GM21360 (cell line): ENCODE data around the gene BICRAL.
"Not testable (repeated sequence)": the region's sequence is repeated elsewhere in the genome, so short reads cannot be mapped to it uniquely, and the experiment has no call there.

ENCODE experiments used
- ATAC-seq: cut with Tn5 transposase; IDR thresholded peaks from one replicate; pipeline ENCODE4 v1.9.1; 2021; ENCODE audit warnings: mild to moderate bottlenecking, moderate library complexity; ENCODE audit not compliant: unreplicated experiment

The BICRAL gene

DNA sequence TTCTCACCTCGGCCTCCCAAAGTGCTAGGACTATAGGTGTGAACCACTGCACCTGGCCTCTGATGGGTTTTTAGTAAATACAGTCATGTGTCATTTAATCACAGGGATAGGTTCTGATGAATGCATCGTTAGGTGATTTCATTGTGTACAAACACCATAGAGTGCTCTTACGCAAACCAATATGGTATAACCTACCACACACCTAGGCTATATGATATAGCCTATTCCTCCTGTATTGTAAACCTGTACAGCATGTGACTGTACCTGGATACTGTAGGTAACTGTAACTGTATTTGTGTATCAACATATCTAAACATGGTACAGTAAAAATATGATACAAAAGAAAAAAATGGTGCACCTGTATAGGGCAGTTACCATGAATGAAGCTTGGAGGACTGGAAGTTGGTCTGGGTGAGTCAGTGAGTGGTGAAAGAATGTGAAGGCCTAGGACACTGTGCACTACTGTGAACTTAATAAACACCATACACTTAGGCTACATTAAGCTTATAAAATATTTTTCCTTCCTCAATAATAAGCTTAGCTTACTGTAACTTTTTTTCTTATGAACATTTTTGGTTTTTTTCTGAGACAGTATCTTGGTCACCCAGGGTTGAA lies 10.0 kb downstream of the BICRAL start:
- no peak for ATAC-seq

DNA sequence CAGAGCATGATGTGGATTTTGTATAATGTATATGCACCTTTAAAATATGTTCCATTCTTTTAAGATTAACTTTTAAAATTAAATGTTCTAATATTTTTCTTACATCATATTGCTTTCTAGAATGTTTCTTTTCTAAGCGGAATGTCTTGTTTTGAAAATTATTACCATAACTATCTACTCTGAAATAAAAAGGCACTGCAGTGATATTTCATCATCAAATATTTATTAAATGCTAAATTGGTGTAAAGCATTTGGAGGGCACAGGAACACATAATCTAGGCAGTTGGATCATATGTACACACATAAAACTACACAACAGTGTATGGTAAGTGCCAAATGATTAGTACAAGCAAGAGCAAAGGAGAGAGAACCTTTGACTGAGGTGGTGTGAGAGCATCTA lies 13.8 kb downstream of the BICRAL start:
- no peak for ATAC-seq

DNA sequence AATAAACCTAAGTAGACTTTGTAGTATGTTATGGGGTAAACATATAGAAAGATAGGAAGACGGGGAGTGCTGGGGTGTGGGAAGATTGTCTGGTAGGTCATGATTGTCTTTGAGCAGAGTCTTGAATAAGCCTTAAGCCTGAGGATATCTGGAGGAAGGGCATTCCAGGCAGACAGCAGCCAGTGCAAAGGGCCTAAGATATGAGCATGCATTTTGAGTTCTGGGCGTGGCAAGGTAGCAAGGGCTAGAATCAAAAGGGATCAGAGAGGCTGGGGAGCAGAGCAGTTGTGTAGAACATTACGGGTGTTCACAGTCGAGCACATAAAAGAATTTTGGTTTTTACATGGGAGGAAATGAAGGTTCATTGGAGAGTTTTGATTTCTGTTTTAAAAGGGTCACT lies 14.3 kb downstream of the BICRAL start:
- no peak for ATAC-seq

DNA sequence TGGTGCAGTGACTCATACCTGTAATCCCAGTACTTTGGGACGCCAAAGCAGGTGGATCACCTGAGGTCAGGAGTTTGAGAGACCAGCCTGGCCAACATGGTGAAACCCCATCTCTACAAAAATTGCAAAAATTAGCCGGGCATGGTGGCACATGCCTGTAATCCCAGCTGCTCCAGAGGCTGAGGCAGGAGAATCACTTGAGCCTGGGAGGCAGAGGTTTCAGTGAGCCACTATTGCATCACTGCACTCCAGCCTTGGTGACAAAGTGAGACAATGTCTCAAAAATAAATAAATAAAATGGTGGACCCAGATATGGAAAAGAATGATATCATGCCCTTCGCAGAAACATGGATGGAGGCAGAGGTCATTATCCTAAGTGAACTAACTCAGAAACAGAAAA lies 15.8 kb downstream of the BICRAL start:
- ATAC-seq, result not testable (repeated sequence)

DNA sequence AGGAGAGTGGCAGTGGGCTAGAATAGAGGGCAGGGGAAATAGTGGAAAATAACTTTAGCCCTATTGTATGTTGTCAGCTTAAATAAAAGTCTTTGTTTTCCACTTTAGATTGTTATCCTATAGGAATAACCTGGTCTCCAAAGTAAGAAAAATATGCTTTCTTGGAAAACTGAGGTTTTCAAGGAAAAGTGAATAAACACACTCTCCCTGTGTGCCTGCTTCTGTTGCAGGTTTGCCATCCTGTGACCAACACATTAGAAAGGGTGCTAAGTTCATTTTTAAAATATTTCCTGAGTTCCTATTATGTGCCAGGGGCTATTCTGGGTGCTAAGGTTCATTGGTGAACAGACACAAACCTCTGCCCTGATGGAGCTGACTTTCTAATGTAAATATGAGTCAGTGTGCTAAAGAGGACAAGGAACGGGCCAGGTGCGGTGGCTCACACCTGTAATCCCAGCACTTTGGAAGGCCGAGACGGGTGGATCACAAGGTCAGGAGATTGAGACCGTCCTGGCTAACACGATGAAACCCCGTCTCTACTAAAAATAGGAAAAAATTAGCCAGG lies 23.5 kb downstream of the BICRAL start:
- no peak for ATAC-seq

DNA sequence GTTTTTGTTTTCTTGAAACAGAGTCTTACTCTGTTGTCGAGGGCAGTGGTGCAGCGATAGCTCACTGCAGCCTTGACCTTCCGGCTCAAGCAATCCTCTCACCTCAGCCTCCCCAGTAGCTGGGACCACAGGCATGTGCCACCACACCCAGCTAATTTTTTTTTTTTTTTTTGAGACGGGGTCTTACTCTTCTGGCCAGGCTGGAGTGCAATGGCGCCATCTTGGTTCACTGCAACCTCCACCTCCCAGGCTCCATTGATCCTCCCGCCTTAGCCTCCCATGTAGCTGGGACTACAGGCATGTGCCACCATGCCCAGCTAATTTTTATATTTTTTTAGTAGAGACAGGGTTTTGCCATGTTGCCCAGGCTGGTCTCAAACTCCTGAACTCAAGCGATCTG lies 24.5 kb downstream of the BICRAL start:
- ATAC-seq, result not testable (repeated sequence)

DNA sequence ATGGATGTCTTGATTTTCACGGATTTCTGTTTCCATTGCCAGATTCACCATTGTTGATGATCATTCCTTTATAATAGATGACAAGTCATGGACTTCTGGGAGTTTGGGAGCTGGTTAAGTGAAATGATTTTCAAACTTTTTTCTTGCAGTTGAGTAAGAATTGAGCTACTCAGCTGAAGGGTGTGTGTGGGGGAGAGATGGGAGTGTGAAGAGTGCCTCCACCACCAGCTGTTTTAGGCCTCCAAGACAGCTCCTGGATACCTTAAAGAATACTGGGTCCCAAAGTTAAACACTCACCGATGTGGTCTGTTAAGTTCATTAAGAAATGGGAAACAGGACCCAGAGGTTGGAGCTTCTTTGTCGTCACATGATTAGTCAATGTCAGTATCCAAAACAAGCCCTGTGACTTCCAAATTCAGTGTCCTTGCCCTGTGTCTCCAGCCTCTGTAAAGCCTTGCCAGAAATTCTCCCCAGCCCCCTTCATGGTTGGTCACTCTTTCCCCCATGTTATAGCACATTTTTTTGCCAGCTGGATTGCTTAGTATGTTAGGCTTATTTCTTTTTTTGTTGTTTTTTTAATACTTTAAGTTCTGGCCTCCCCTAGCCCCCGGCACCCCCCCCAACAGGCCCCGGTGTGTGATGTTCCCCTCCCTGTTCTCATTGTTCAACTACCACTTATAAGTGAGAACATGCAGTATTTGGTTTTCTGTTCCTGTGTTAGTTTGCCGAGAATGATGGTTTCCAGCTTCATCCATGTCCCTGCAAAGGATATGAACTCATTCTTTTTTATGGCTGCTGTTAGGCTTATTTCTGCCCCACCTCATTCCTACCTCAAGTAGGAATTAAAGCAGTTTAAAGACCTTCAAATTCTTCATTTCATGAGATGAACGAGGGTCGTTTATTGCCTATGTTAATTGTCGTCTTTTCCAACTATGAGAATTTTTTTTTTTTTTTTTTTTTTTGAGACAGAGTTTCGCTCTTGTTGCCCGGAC lies 26.9 kb downstream of the BICRAL start:
- no peak for ATAC-seq

DNA sequence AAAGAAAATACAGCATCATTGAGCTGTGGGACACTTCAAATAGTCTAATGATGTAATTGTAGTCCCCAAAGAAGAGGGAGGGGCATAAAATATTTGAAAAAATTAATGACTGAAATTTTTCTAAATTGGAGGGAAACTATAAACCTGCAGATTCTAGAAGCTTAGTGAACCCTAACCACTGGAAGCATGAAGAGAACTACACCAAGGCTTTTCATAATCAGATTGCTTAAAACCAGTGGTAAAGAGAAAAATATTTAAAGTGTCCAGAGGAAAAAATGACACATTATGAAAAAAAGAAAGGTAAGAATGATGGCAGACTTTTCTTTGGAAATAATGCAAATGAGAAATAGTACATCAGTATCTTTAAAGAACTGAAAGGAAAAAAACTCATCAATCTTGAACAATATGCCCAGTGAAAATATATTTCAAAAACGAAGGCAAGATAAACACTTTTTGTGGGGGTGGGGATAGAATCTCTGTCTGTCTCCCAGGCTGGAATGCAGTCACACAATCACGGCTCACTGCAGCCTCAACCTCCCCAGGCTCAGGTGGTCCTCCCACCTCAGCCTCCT lies 31.3 kb downstream of the BICRAL start:
- ATAC-seq, result no peak

DNA sequence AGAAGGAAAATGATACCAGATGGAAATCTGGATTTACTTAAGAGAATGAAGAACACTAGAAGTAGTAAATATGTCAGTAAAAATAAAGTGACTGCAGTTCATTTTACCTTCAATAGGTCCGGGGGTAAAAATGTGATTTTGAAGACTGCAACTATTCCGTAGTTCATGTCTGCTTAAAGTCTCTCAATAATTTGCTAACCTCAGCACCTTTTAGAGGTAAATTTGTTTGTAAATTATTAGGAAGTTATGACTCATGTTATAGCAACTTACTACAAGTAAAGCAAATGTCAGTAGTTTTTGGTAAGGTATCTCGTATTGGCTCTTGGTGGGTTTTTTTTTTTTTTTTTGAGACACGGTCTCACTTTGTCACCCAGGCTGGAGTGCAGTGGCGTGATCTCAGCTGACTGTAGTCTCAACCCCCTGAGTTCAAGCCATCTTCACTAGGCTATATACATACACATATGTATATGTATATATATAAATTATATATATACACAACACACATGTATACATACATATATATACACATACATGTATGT lies 32.1 kb downstream of the BICRAL start:
- ATAC-seq, result no peak

DNA sequence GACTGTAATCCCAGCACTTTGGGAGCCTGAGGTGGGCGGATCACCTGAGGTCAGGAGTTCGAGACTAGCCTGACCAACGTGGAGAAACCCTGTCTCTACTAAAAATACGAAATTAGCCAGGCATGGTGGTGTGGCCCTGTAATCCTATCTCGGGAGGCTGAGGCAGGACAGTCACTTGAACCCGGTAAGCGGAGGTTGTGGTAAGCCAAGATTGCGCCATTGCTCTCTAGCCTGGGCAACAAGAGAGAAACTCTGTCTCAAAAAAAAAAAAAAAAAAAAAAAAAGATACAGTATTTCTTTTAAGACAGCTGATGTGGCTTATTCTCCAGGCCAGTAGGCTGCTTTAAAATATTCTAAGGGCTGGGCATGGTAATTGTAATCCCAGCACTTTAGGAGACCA lies 33.9 kb downstream of the BICRAL start:
- not testable (repeated sequence) for ATAC-seq

DNA sequence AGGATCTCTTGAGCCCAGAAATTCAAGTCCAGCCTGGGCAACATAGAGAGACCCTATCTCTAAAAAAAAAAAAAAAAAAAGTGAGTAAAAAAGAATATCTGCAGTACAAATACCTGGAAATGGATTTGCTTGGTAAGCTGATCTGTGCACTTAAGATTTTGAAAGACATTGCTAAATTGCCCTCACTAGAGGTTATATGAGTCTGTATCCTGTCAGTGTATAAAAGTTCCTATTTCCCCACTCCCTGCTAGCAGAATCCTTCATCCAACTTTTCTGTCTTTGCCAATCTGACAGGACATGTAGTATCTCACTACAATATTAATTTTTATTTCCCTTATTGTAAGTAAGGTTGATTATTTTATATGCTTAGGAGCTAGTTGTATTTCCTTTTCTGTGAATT lies 36.1 kb downstream of the BICRAL start:
- ATAC-seq, result no peak

DNA sequence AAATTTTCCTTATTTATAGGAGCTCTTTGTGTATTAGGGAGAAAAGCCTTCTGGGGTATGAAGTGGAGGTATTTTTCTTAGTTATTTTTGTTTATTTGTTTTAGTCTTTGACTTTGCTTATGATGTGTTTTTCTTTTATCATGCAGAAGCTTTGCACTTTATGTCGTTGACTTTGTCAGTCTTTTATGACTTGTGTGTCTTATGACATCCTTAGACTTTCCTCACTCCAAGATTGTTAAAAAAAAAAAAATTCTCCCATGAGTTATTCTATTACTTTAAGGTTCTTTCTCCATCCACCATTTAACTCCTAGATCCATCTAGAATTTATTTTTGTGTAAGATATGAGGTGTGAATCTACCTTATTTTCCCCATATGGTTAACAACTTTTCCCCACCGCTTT lies 36.6 kb downstream of the BICRAL start:
- no peak for ATAC-seq

DNA sequence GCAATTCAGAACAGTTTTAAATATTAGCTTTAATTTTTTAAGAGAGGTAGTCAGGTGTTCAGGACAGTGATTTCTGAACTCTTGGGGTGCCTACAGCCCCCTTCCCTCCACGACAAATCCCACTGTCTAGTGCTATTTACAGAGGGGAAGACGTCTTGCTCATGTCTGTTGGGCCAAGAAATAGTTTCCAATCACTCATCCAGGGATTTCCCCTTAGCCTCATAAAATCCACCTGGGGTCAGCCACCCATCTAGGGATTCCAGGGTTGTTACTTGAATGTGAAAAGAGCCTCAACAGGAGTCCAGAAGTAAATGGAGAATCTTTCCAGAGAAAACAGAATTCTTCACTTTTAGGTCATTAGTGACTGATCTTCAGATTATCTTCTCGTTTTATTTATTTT lies 37.0 kb downstream of the BICRAL start:
- ATAC-seq, result no peak

DNA sequence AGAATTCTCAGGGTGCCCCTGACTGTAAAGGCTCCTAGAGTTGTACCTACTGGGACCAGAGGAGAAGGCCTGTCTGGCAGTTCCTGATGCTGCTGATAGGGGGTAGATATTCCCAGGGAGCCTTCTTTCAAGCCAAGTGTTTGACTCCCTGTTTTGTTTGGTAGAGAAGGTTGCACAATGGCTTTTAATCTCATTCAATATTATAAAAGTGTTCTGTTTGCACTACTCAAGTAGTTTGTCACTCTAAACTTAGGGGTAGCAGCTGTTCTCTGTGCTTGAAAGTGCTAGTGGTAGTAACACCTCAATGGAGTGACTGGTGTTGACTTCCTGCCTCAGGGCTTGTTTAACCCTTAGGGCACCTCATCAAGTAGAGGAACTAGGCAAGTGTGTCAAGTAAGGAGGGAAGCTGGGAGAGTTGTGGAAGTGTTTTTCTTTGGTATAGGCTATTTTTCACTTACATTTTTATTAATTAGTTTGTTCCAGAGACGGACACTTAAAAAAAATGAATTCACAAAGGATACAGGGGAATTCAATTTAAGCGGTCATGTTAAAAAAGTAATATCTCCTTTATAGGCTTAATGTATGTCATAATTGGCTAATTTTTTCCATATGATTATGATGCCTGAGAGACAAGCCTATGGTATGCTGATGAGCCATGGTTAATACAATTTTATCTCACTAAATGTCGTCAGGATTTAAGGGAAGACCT lies 38.1 kb downstream of the BICRAL start:
- no peak for ATAC-seq

DNA sequence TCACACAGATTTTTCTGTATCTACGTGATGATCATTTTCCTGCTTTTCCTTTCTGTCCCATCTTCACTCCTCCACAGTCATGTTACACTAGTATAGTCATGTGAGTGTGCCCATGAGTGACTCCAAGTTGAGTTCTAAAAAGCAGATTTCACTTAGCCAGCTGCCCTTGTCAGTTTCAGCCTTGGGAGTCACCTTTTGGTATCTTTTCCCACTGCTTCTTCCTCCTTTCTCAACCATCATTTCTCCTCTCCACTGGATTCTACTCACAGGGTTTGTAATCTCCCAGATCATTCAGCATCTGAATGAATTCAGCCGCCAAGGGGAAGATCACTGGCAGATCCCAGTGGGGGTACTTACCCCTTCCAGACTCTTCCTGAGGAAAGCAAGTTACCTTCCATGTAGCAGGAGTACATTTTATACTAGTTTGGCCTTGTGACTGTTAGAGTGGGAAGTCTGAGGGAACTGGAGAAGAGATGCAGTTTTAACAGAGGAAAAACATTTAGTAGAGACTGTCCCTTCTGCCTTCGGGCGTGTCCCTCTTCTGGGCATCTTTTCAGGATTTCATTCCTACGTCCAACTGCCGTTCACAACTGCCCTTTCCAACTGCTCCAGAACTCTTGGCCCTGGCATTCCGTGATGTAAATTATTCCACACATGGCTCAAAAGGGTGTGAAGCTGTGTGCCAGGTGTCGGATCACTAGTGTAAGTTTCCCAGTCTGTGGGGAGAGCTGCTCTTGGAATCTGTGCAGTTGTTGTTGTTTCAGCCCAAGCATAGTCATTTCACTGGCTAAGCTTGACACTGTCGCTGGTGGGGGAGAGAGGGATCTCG lies 38.9 kb downstream of the BICRAL start:
- ATAC-seq, result no peak

DNA sequence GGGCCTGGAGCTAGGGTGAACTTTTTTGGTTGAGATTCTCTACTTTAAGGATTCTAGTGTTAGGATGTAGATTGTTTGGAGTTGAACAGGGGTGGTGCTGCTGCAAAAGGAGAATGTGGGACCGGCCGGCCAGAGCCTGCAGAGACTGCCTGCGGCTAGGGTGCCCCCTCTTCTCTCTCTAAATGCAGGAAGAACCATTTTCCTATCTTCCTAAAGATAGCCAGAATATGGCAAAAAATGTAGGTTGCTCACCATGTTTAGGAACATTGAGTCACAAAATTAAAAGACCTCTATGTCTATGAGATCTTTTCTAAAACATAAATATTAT lies 39.5 kb downstream of the BICRAL start:
- no peak for ATAC-seq

DNA sequence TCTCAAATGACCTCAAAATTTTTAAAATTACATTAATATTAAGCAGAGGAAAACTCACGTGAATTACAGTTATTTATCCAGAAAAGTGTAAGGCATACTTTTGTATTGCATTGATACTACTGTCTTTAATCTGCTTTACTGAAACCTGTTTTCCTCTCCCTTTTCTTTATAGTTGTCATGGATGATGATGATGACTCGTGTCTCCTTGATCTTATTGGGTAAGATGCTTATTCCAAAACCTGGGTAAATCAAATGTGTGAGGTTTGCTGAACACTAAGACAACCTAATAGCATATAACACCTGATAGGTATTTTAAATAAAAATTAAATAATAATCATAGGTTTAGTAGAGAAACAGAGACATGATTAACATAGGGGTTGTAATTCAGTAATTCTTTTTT lies 40.0 kb downstream of the BICRAL start:
- ATAC-seq, result no peak

DNA sequence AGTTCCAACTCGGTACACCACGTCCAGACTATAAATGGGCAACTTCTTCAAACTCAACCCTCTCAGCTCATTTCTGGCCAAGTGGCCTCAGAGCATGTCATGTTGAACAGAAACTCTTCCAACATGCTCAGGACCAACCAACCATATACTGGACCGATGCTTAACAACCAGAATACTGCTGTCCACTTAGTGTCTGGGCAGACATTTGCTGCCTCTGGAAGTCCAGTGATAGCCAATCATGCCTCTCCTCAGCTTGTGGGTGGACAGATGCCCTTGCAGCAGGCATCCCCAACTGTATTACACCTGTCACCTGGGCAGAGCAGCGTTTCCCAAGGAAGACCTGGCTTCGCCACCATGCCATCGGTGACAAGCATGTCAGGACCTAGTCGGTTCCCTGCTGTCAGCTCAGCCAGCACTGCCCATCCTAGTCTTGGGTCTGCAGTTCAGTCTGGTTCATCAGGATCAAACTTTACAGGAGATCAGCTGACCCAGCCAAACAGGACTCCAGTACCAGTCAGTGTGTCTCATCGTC lies 47.8 kb downstream of the BICRAL start:
- no peak for ATAC-seq

DNA sequence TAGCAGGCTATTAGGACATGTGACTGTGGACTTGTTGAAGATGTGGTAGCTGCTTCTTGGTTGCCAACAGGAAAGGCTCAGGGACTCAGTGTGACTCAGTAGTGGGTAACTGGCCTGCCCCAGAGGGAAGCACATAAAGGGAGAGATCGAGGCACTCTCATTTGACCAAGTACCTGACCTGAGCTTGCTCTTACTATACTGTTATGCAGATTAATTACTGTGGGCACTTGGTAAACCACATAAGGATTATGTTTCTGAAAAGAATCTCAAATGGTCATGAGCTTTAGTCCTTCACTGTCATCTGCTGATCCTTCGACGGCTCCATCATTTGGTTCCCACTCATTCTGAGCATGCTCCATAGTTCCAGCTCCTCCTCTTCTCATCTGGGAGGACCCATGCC lies 49.4 kb downstream of the BICRAL start:
- ATAC-seq, result no peak

DNA sequence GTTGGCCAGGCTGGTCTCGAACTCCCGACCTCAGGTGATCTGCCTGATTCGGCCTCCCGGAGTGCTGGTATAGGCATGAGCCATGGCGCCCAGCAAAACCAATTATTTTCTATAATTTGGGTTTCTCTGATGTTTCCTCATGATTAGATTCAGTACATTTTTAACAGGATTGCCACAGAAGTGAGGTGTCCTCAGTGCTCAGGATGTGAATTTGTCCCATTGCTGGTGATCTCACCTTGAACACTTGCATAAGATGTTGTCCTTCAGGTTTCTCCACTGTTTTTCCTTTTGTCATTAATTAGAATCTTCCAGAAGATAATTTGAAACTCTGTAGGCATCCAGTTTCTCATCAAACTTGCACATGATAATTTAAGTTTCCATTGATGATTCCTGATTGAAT lies 52.2 kb downstream of the BICRAL start:
- no peak for ATAC-seq
